Cerebellar nuclear complex (tissue), 1 donor: ENCODE results near the gene INHA.

Source experiments
- DNase-seq, 2 experiments: peaks; one replicate each; lab custom pipeline; 2025; lab: John Stamatoyannopoulos, UW

INHA gene

DNA sequence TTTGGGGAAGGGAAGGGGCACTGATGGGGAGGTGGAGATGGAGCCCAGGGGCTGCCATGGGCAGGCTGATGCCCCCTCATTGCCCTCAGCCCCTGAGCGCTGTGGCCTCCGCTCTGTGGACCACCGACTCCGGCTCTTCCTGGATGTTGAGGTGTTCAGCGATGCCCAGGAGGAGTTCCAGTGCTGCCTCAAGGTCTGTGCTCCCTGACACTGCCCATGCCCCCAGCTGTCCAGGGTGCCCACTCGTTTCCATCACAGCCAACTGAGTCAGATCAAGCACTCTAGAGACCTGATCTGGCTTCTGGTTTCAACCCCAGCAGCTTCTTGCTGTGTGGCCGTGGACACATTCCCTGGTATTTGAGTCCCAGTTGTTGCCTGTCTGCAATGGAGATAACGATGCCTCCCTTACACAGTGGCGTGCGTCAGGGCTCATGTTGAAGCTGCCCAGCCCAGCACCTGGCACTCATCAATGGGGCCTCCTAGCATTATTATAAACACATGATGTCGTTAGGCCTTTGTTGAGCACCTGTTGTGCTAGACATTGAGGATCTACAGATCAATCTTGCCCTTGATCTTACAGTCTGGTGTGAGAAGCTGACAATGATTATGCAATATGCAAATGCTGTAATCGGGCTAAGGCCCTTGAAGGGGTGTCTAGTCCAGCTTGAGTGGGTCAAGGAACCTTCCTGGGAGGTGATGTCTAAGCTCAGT lies 39.9 kb downstream of the INHA start:
- DNase-seq, result no peak

DNA sequence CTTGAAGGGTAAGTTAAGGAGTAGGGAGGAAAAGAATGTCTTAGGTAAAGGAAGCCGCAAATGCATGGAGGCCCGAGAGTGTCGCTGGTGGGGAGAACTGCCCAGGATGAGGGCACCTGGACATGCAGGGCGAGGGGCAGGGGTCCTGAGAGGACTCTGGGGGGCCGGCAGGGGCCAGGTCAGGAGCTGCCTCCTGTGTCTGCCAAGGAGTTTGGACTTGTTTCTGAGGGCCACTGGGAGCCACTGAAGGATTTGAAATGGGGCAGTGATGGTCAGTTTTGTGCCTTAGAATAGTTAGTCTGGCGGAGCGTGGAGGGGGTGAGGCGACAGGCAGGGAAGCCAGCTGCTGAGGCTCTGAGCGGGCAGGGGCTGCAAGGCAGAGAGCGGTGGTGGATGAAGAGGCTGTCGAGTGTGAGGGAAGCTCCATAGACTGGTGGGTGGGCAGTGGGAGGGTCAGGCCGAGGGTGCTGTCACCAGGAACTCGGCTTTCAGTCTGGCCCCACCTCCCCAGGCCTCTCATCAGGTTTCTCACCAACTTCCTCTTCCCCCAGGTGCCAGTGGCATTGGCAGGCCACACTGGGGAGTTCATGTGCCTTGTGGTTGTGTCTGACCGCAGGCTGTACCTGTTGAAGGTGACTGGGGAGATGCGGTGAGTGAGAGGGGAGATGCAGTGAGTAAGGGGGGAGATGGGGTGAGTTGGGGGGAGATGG lies 40.6 kb downstream of the INHA start:
- no peak for DNase-seq

DNA sequence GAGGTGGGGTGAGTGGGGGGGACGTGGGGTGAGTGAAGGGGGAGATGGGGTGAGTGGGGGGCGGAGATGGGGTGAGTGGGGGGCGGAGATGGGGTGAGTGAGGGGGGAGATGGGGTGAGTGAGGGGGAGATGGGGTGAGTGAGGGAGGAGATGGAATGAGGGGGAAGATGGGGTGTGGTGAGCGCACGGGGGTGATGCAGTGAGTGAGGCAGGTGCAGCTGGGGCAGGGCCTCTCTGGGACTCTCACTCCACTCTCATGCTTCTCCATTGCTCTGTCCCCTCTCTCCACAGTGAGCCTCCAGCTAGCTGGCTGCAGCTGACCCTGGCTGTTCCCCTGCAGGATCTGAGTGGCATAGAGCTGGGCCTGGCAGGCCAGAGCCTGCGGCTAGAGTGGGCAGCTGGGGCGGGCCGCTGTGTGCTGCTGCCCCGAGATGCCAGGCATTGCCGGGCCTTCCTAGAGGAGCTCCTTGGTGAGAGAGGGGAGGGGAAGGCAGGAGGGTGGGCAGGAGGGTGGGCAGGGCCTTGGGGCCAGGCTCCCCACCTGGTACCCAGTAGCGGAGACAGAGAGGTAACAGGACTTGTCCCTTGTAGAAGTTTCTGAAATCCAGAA lies 41.5 kb downstream of the INHA start:
- no peak for DNase-seq

DNA sequence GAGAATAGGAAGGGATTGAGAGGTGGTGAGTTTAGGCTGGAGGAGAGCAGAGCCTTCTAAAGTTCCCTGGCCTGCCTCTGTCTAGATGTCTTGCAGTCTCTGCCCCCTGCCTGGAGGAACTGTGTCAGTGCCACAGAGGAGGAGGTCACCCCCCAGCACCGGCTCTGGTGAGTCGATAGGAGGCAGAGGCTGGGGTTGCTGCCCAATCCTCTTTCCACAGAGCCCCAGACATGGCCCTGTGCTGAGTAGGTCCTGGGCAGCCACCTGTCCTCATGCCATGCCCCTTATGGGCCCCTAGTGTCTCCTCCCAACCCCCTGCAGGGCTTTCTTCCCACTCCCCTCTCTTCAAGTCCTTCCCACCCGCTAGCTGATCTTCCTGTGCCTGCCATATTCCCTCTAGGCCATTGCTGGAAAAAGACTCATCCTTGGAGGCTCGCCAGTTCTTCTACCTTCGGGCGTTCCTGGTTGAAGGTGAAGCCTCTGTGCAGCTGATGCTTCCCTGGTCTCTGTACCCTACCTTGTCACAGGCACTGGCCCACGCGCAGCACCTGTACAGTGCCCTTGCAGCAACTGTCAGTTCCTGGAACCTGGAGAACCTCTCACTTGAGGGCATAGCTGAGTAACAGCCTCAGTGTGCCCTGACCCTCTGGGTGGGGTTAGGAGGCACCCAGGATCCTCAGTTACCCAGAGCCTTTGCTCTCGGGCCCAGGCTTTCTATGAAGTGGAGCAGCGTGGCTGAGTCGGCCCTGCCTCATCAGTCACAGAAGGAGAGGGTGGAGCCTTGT lies 42.2 kb downstream of the INHA start:
- DNase-seq, result no peak

DNA sequence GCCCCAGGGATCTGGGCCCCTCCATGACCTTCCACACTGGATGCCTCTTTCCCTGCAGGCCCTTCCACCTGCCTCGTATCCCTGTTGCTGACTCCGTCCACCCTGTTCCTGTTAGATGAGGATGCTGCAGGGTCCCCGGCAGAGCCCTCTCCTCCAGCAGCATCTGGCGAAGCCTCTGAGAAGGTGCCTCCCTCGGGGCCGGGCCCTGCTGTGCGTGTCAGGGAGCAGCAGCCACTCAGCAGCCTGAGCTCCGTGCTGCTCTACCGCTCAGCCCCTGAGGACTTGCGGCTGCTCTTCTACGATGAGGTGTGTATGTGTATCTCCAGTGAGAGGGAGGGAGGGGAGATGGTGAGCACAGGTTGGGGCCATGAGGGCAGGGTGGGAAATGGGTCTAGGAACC lies 42.9 kb downstream of the INHA start:
- no peak for DNase-seq

DNA sequence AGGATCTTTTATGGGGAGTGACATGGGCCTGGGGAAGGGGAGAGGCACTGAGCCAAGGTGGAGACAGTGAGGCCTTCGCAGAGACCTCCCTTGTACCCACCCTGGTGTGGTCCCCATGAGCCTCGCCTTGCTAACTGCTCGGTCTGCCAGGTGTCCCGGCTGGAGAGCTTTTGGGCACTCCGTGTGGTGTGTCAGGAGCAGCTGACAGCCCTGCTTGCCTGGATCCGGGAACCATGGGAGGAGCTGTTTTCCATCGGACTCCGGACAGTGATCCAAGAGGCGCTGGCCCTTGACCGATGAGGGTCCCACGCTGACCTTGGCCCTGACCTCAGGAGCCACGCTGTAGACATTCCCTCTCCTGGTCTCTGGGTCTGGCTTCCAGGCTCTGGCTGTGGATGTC lies 43.8 kb downstream of the INHA start:
- DNase-seq, result no peak

DNA sequence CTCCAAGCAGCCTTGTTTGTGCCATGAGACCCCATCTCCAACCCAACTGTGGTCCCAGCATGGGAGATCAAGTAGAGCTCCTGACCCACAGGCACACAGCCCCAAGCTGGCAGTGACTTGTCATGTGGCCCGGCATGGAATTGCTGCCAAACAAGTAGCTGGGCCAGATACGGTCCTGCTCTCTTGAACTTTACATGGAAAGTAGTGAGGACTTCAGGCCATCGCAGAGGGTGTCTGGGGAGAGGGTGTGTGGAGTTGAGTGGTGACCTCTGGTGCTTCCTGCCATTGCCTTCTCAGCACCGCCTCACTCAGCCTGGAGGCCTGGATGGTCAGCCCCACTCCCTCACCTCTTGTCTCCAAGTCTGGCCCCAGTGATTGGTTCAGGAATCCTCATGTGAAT lies 44.4 kb downstream of the INHA start:
- DNase-seq, result no peak

DNA sequence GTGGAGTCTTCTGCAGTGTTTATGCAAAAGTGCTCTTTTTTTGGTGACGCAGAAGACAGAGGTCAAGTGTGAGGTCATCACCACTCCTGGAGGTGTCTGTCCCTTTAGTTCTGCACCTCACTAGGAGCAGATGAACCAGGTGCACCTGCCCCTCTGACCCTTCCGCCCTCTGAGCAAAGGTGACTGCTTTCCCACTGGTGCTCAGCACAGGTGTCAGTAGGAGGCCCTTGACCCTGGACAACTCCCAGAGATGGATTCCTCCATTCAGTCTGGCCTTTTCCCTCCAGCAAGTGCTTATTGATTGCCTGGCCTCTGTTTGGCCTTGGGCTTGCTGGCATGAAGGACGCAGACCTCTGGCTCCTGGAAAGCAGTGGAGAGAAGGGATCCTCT lies 46.6 kb downstream of the INHA start:
- DNase-seq, result no peak

DNA sequence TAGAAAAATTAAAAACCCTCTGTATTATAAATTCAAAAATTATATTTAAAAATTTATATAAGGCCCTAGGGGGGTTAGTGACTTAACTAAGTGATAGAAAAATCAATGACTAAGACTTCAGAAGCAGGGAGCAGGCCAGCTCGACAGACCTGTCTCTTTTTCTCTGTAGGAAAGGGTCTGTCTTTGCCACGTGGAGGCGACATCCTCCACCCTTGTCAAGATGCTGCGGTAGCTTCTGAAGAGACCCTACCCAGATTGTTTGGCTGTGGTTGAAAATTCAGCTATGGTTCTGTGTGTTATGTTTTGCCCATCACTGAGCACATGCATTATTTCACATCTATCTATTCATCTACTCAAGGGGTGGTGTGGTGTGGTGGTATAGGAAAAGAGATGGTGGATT lies 47.1 kb downstream of the INHA start:
- no peak for DNase-seq

DNA sequence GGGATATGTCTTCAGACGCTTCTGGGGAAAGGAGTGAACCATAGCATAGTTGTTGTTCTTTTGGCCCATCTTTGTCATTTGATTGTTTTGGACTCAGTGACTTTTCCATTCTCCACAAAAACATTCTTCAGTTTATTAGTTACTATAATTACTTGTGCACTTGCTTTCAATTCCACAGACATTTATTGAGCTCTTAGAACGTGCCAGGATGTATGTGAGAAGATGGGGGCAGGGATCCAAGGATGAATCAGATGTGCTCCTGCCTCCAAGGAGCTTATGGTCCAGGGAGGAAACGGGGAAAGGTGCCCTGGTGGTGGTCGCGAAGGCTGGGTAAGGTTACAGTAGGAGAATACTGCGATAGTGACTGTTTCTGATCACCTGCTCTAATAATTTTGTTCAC lies 48.4 kb downstream of the INHA start:
- no peak for DNase-seq

DNA sequence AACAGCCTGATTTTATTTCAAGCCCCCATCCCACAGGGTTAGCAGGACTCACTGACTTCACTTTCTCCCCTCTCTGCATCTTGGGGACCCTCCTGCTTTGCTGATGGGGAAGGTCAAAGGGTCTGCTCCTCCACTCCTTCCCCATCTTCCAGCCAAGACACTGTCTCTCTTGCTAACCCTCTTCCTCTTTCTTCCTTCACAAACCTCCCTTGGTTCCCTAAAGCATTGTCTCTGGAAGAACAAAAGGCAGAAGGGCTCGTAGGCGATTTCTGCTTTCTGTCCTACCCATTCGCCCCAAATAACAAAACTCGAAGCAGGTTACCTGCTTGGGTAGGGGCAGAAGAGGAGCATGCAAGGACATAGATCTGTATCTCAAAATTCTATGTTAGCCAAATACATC lies 49.8 kb downstream of the INHA start:
- DNase-seq, result no peak

DNA sequence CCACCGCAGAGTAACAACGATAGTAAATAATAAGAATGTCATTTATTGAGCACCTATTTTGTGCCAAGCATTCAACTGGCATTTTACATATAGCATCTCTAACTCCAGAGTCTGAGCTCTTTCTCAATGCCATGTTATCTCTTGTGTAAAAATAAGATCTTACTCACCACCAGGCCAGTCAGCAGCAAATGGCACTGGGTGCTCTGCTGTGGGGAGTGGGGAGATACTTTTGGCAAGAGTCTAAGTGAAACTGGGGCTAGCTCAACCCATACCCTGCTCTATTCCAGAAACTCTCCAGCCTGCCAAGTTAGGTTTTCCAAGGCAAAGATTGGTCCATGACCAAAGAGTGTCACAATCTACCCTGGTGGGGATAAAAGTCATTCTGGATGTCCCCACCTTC lies 50.4 kb downstream of the INHA start:
- no peak for DNase-seq

DNA sequence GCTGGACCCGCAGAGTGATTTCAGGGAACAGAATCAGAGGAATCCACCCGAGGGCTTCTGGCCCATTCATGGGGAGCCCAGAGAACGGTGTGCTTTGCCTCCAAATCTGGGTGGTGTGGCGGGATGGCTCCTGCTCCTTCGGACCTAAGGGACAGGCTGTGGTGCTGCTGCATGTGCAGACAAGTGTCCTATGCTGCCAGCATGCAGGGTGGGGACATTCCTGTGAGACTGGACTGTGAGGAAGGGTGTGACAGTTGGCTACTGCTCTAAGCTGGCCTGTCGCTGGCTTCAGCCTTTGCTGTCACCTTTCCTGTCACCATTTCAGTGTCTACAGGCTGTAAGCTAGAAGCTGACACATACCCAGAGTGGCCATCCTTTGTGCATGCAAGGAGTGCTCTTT lies 52.5 kb downstream of the INHA start:
- no peak for DNase-seq

DNA sequence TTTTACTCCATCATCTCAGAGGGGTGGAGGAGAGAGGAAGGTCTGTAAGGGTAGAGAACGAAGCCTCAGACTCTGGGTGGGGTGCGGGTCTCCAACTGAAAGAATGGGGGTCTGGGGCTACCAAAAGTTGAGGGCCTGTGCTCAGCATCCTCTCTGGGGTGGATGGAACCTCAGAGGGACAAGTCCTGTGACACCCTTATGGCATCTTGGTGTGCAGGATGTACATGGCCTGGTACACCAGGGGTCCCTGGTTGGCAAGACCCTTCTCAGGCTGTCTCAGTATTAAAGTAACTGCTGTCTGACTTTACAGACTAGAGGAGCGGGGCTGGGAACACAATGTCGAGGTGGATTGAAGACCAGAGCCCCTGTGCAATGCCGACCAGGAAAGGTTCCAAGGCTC lies 53.1 kb downstream of the INHA start:
- no peak for DNase-seq
